Hematopoietic multipotent progenitor cell treated with erythropoietin and hydrocortisone succinate and interleukin-3 and kit ligand, for 15 days (in vitro differentiated cells): ENCODE measurements around the gene CNKSR3.
"Not testable (repeated sequence)": the region's sequence is repeated elsewhere in the genome, so short reads cannot be mapped to it uniquely, and the experiment has no call there.

Experiments
- DNase-seq: peaks from one replicate; pipeline ENCODE4 v3.0.0-alpha.2; 2015; ENCODE audit warnings: low spot score

The CNKSR3 gene

DNA sequence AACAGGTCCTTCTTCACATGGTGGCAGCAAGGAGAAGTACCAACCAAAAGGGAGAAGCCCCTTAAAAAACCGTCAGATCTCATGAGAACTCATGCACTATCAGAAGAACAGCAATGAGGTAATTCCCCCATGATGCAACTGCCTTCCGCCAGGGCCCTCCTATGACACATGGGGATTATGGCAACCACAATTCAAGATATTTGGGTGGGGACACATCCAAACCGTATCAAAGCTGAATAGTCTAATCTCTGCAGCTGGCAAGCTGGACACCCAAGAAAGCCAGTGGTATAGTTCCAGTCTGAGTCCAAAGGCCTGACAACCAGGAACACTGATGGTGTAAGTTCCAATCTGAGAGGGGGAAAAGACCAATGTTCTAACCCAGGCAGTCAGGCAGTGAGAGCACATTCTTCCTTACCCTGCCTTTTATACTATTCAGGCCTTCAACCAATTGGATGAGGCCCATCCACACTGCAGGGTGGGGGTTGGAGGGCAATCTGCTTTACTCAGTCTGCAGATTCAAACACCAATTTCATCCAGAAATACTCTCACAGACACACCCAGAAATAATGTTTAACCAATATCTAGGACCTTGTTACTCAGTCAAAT is 17.9 kb upstream of the CNKSR3 start:
- no peak for DNase-seq

- no peak for DNase-seq
Measured at GRCh38 chr6:154526996-154527395, 16.5 kb upstream of the CNKSR3 start.

DNA sequence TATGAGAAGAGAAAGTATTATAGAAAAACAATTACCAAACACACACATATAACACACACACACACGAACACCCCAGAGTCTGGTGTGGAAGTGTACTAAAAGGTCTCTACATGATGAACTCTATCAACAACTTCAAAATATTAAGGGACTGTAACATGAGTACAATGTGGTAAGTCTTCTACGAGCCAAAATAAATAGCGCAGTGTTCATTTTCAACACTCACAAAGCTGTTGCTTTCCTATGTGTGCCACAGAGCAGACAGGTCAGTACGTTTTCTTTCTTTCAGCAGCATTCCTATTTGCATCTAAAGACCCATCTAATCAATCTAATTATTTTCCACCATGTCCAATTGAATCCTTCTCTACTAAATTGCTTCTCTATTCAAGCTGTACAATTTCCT is 12.1 kb upstream of the CNKSR3 start:
- DNase-seq, result no peak

DNA sequence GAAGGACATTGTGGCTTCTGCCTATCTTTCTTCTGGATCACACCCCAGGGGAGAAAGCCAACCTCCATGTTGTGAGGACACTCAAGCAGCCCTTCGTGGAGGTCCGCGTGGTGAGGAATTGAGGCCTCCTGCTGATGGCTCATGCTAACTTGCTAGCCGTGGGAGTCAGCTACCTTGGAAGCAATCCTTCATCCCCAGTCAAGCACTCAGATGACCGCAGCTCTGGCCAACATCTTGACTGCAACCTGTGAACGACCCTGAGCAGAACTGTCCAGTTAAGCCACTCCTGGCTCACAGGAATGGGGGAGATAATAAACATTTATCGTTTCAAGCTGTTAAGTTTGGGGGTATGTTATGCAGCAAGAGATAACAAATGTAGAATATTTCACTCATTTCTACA is 10.9 kb upstream of the CNKSR3 start:
- no peak for DNase-seq

DNA sequence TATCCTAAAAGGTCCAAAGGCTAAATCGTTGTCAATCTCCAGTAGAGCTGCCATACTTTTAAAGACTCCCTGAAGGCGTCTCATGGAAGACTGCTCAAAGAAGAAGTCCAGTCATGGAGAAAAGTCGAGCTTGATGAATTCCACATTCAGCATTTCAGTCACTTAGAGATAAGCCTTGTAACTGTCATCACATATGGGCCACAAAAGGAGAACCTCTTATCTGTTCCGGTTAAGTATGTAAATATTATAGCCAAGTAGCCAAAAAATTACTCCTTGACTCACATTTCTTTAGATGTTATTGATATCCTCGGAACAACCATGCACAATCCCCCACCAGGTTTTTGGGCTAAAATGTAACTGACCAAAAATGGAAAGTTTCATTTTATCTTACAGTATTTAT is 9.8 kb upstream of the CNKSR3 start:
- no peak for DNase-seq

GRCh38 chr6:154518396-154518795 is 7.9 kb upstream of the CNKSR3 start:
- no peak for DNase-seq

DNA sequence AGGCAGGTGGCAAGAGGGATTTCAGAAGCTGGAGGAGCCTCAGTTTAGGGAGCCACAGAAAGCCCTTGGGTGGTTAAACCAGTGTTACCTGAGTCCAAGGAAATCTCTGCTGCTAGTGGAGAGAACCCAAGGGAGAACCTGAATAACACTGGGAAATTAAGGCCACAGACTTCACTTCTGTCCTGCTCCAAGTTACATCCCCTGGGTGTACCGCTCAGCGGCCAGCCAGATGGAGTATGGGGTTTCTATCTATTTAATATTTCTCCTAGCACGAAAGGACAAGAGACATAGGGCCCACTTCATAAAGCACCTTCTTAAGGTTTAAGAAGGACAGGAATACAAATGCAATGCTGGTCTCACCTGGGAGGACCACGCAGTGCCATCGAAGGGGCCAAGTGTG is 5.8 kb upstream of the CNKSR3 start:
- DNase-seq, result no peak

GRCh38 chr6:154515826-154516225 is 5.3 kb upstream of the CNKSR3 start:
- no peak for DNase-seq

GRCh38 chr6:154515076-154515475 is 4.6 kb upstream of the CNKSR3 start:
- DNase-seq, result not testable (repeated sequence)

GRCh38 chr6:154514481-154514880 is 4.0 kb upstream of the CNKSR3 start:
- no peak for DNase-seq

DNA sequence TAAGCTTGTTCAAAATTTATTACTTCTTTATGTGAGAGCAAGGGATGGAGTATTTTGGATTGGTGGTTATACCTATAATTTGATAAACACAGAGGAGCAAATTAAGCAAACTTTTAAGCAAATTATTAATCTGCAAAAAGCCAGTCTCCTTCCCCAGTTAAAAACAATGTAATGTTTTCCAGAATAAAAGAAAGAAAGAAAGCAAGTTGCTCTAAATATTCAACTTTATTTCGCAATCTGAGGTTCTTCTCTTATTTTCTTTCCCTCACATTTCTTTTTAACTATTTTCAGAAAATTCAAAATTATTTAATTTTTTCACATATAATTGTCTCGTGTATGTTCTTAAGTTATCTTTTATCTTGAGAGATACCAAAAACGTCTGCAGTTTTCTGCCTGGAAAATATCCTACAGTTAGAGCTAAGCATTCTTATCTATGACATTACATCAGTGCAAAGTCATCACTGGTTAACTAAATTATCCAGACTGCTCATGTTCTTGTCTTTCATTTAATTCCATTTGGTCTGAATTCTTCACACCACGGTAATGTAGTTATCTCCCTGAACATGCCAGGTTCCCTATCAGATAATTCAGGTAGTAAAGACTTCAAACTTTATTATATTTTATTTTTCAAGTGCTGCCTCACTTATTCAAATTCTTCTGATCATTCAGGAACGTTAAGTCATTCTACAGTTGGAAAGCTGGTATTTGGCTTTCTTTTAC is 3.3 kb upstream of the CNKSR3 start:
- DNase-seq, result peak; percentile 33

- DNase-seq, result no peak
Measured at GRCh38 chr6:154512201-154512600, 1.7 kb upstream of the CNKSR3 start.

DNA sequence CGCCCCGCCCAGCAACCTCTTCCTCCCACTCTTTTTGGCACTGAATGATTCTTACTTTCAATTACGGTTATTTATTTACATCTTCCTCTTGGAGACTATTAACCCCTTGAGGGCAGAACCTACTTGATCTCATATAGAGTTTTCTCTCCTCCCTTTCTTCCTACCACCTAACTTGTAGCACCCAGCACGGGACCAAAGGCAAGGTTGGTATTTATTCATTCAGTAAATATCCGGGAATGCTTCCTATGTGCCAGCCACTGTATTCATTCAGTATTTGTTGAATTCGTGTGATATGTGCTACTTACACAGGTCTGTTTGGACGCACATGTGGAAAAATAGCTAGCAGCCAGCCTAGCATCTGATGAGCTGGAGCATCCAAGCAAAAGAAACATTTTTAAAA is 1.3 kb upstream of the CNKSR3 start:
- DNase-seq, result no peak

DNA sequence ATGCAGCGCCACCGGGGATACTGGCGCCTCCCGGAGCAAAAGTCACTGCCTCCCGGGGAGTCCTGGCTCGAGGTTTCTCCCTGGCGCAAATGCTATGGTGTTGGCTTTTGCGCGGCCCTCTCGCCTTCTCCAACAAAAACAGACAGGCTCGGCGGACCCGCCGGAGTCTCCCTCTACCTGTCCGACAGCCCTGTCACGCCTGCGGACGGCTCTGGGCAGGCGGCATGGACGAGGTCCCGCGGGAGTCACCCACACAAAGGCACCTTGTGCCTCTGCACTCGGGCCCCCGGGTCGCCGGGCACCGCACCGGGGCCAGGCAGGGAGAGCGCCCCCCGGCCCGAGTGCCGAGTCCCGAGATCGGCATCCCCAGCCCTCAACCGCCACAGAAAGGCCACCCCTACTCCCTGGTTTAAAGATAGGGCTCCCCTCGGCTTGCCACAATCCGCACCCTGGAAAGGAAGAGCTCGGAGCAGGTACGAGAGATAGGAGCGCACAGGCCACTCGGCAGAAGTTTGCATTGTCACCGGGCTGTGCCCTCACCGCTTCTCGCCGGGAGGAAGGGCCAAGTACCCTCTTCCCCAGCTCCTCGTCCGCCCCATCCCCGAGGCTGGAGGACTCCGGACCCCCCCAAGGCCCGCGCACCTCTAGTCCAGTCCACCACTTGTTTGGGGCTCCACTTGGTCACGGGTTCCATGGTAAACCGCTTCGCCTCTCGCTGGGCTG is 903 bp downstream of the CNKSR3 start:
- DNase-seq, result peak; percentile 49

GRCh38 chr6:154508573-154509375 is 1.7 kb downstream of the CNKSR3 start:
- no peak for DNase-seq

- DNase-seq, result no peak
Measured at GRCh38 chr6:154506991-154507898, 3.2 kb downstream of the CNKSR3 start.

GRCh38 chr6:154506582-154506981 is 3.9 kb downstream of the CNKSR3 start:
- no peak for DNase-seq

DNA sequence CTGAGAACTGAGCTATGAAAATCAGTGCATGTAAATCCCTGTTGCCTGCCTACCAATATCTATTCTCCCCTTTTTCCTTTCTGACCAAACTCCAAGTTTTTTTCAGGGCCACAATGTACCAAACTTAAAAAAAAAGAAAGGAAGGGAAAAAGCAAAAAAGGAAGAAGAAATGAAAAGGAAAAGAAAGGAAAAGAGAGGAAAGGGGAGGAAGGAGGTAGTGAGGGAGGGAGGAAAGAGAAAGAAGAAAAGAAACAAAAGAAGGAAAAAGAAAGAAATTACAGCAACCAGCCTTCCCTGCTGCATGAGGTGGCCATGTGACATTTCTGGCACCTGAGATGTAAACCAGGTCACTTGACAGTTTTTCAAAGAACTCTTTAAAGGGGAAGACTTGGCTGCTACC is 4.4 kb downstream of the CNKSR3 start:
- no peak for DNase-seq

DNA sequence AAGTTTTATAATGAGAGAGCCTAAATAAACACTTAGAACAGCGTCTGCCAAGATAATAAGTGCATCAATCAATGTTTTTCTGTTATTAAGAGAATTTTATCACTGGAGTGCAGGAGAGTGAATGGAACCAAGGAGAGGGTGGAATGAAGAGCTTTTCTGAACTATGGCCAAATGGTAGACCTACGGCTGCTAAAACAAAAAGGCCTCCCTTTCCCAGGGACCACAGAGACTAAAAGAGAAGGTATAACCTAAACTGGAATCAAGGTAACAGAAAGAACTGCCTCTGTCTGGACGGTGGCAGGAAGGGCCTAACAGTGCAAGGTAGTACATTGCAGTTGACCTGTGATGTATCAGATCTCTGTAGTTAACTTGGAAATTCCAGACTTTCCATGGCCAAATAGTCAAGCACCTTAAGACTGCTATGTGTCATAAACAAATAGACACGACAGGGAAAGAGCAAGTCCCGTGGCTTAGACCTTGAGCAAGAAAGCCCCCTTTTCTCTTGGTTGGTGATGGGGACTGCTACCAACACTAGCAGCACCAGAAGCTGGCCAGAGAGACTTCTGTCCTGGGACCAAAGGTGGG is 5.5 kb downstream of the CNKSR3 start:
- DNase-seq, result no peak

DNA sequence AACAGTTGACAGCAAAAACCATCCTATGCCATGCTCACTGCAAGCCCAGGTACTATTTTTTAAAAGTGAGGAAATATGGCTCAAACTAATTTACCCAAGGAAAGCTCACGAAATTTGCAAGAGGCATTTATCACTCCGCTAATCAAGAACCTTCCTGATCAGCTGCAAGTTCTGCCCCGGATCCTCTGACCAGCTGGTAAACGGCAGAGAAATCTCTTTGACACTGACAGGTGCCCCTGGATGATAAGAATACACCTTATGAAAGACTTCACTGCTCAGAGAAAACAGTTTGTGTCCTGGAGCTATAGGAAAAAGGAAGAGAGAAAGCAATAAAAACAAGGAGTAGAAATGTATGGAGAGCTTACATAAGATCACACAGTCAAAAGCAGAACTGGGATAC is 6.4 kb downstream of the CNKSR3 start:
- DNase-seq, result no peak

- DNase-seq, result no peak
Measured at GRCh38 chr6:154503658-154504057, 6.8 kb downstream of the CNKSR3 start.
